ENCODE results near the gene SLC16A4. TPM values are rescaled to one million over a fixed set of nuclear protein-coding genes. Genes with fewer than 3 reads are reported as not detected.
A peak's percentile ranks its signal among the peaks of the same experiment; 100 is the strongest.
"Not testable (repeated sequence)": the region's sequence is repeated elsewhere in the genome, so short reads cannot be mapped to it uniquely, and the experiment has no call there.

The SLC16A4 gene
- total RNA-seq (2014; rRNA removed; shearing (Covaris generic)): 93.4 and 93.8 TPM in 2 replicates
- polyA plus RNA-seq (2015; cell fraction: cytosol; rRNA removed): 40.3 and 51.7 TPM in 2 replicates
- polyA plus RNA-seq (2015; cell fraction: nucleus; rRNA removed): 19.2 and 19.6 TPM in 2 replicates

DNA sequence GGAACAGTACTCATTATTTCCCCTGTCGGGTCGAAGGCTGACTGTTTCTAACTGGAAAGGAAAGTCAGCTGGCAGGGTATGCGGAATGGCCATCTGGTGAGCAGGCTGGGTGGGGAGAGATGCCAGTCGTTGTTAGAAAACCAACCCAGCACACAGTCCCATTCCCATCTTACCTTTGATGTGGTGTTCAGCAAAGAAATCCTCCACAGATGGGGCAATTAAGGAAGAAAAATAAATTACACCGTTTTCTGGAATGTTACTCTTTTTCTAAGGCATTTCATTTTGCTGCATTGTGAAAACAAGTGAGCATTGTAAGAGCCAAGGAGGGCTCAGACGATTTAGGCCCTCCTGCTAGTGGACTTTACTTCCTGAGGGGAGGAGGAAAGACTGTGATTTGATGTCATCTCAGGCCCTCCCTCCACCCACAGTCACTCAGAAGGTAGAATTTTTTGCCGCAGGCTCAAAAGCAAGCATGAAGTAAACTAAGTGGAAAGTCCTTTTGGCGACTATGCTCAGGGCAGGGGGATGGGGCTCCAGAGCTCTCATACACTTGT, at the start of gene SLC16A4:
SLC16A4 (minus strand) TSS at position 335 of the 554 bp plus-strand sequence. CDS start 1,703 bp downstream, outside the sequence.
- peak; percentile 89 for DNase-seq (ENCODE audit: low read depth, low spot score)
- in situ Hi-C loops (cut with HindIII; ENCODE audit: low pct_unique_long_range_greater_than_20kb, low sequenced_read_pairs): no loop called here

DNA sequence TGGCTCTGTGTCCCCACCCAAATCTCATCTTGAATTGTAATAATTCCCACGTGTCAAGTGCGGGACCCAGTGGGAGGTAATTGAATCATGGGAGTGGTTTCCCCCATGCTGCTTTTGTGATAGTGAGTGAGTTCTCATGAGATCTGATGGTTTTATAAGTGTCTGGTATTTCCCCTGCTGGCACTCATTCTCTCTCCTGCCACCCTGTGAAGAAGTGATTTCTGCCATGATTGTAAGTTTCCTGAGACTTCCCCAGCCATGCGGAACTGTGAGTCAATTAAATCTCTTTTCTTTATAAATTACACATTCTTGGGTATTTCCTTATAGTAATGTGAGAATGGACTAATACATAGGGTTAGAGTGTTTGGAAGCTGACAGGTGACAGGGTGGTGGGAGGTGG, 49.0 kb upstream of the SLC16A4 start:
- in situ Hi-C loops (cut with HindIII; ENCODE audit: low pct_unique_long_range_greater_than_20kb, low sequenced_read_pairs); DNase-seq (ENCODE audit: low read depth, low spot score): not testable (repeated sequence)

DNA sequence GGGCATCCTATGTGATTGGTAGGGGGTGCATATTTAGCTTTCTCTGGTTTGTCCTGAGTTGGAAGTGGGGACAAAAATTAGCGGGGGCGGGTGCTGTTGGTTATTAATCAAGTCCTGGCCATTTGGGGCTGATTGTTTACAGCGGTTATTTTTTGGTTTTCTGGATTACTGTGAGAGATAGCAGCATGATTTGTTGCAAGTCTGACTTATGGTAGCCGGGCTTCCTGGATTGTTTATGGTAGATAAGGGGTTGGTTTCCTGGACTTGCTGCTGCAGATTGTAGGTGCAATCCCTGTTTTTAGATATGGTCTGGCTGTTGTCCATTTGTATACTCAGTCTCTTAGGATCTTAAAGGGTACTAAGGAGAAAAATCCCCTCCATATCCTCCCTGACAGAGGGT, 48.1 kb upstream of the SLC16A4 start:
- in situ Hi-C loops (cut with HindIII; ENCODE audit: low pct_unique_long_range_greater_than_20kb, low sequenced_read_pairs): no loop called here
- DNase-seq (ENCODE audit: low read depth, low spot score): no peak

DNA sequence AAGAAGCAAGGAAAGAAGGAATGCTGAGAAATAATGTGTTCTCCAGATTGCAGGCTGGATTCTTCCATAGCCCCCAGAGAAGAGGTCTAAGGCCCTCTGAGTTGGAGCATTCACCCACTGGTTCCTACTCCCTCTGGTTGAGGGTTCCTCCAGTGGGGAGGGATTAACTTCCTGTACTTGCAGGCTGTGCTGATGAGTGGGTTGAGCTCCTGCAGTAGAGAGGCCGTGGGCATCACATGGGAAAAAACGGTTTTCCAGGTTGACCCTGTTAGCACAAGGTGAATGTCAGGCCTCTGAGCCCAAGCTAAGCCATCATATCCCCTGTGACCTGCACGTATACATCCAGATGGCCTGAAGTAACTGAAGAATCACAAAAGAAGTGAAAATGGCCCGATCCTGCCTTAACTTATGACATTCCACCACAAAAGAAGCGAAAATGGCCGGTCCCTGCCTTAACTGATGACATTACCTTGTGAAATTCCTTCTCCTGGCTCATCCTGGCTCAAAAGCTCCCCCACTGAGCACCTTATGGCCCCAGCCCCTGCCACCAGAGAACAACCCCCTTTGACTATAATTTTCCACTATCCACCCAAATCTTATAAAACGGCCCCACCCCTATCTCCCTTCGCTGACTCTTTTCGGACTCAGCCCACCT, 46.9 kb upstream of the SLC16A4 start:
- DNase-seq (ENCODE audit: low read depth, low spot score); in situ Hi-C loops (cut with HindIII; ENCODE audit: low pct_unique_long_range_greater_than_20kb, low sequenced_read_pairs): not testable (repeated sequence)

DNA sequence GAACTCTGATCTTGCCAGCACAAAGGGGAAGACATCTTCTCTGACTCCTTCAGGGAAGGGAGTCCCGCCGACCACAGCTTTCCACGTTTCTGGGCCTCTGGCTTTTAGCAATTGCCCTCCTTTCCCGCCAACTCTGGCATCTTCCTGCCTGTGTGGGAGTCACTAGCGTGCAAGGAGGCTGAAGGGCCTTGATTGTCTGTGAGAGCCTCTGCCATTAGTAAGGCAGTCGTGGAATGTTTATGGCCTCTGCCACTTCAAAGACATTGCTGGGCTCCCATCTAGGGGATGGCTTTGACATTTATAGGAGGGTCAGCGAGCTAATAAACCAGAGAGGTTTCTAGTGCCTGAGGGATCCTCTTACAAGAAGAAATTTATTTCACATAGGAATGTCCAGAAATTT, 45.8 kb upstream of the SLC16A4 start:
- in situ Hi-C loops (cut with HindIII; ENCODE audit: low pct_unique_long_range_greater_than_20kb, low sequenced_read_pairs): no loop called here
- peak; percentile 60 for DNase-seq (ENCODE audit: low read depth, low spot score)

DNA sequence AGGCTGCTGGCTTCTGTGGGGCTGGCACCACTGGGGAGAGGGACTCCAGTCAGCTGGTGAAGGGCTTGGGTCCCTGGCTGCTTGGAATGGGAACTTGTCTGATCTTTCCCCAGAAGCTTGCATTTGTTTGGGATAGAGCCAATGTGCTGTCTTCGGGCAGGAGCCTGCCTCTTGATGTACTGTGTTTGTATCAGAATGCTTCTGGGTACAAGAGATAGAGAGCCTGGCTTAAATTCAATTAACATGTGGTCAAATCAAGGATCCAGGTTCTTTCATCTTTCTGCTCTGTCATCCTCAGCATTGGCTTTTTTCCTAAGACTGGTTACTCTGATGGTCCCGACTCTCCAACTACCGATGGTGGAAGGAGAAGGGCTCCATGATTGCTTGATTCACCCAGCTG, 44.1 kb upstream of the SLC16A4 start:
- in situ Hi-C loops (cut with HindIII; ENCODE audit: low pct_unique_long_range_greater_than_20kb, low sequenced_read_pairs): no loop called here
- DNase-seq (ENCODE audit: low read depth, low spot score): no peak

DNA sequence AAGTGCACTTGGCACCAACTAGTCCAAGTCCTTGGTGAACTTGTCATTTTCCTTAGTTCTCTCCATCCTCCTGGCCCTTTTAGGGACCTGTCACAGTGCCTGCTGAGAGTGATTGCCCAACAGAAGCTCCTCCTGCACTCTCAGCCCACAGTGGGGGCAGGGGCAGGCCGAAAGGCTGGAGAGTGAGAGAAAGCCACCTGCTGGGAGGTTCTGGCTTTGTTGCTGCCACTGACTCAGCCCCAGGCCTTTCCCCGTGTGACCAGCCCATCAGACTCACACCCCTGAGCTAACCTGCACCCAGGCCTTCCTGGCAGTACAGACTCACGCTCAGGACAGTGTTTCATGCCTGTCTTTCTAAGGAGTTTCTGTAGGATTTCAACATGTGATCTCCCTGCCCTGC, 43.0 kb upstream of the SLC16A4 start:
- peak; percentile 70 for DNase-seq (ENCODE audit: low read depth, low spot score)
- in situ Hi-C loops (cut with HindIII; ENCODE audit: low pct_unique_long_range_greater_than_20kb, low sequenced_read_pairs): no loop called here

DNA sequence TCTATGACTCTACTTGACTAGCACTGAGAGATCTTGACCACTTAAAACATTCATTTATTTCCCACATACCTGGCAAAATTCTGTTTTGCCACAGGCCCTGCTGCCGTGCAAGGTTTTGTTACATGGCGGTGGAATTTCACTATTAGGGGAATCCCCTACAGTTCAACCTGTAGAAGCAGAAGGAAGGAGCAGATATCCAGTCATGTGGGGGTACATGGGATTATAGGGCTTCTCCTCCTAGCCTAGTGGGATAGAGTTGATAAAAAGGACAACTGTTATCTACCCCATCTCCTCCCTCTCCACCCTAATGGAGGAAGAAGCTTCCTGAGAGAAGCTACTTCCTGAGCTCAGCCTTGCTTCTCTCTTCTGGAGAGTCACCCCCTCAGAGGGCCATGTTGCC, 42.4 kb upstream of the SLC16A4 start:
- no peak for DNase-seq (ENCODE audit: low read depth, low spot score)
- in situ Hi-C loops (cut with HindIII; ENCODE audit: low pct_unique_long_range_greater_than_20kb, low sequenced_read_pairs): no loop called here

DNA sequence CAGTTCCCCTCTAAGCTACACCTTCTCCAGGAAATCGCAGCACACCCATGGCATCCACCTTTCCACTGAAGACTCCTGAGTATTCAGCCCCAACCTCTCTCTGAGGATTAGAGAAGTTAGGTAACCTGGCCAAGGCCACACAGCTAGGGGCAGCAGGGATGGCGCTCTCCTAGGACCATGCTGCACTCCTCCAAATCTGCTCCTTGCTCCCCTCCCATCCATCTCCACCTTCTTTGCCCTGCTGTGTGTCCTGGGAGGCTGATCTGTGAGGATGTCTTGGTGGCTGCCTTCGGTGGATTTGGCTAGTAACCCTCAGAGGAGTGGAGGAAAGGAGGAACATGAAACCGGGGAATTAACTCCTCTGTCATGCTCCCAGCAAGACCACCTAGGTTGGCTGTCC, 40.1 kb upstream of the SLC16A4 start:
- no peak for DNase-seq (ENCODE audit: low read depth, low spot score)
- in situ Hi-C loops (cut with HindIII; ENCODE audit: low pct_unique_long_range_greater_than_20kb, low sequenced_read_pairs): no loop called here

DNA sequence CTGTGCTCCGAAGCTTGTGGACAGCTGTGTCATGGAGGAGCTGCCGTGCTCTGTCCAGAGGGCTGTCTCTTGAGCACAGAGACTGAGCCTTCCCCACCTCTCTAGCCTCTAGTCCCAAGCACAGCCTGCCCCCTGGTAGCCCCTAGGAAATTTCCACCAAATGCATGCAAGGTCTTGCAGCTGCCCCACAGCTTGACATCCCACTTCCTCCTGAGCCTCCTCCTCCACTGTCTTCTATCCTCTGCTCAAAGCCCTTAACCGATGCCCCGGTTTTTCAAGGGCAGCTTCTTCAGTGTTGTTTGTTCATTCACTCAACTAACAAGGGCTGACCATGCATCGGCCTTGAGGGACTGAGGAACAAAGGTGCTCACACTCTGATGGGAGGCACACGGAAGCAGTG, 39.5 kb upstream of the SLC16A4 start:
- DNase-seq (ENCODE audit: low read depth, low spot score): no peak
- in situ Hi-C loops (cut with HindIII; ENCODE audit: low pct_unique_long_range_greater_than_20kb, low sequenced_read_pairs): no loop called here

DNA sequence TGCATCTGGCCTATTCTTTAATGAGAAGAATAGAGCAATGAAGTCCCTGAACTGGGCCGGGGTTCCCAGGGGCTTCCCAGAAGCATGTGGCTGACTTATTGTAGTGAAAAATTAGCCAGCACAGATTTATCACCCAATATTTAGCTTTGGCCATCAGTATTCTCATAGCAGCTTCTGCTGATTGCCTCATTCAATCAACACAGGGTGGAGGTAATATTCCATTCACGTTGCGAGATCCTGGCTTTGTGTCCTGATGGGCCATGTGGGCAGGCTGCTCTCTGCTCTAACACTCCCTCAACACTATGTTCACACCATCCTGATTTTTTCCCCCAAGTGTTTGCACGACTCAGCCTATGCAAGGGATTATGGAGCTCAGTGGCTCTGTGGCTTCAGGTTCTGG, 38.1 kb upstream of the SLC16A4 start:
- no peak for DNase-seq (ENCODE audit: low read depth, low spot score)
- in situ Hi-C loops (cut with HindIII; ENCODE audit: low pct_unique_long_range_greater_than_20kb, low sequenced_read_pairs): no loop called here

DNA sequence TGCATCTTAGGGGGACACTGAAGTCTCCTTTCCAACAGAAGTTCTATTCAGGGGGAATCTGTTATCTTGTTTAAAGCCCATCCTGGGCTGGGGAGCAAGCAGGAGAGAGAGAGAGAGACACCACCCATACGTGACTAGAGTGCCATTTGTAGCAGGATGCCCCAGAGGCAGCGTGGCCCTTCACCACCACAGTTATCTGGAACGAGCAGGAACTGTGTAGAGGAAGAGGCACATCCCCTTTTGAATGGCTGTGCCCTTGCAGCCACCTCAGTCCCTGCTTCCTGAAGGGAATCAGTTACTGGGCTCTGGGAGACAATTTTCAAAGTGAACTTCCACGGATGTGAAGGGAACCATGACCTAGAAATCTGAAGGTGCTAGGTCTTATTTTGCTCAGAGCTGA, 36.0 kb upstream of the SLC16A4 start:
- in situ Hi-C loops (cut with HindIII; ENCODE audit: low pct_unique_long_range_greater_than_20kb, low sequenced_read_pairs): no loop called here
- DNase-seq (ENCODE audit: low read depth, low spot score): no peak

DNA sequence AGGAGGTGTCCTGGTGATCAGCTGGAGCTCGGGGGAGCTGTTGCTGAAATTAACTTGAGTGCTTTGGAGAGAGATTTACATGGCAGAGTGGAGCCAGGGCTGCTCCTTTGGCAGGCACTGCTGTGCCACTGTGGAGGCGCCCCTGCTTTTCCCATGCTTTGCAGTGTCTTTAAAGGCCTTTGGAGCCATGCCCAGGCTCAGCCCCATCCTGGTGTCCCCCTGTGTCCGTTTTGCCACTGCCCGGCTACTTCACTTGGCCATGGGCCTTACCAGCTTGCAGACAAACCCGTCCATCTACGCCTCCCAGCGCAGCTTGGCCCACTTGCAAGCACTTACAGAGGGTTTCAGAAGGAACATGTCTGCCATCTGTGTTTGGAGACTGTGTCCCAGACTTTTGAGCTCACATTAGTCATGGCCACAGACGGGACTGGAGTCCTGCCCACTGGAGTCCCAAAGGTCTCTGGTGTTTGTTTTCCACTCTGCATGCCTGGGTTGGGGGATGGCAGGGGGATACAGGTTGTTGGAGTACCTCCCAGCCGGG, 34.9 kb upstream of the SLC16A4 start:
- no peak for DNase-seq (ENCODE audit: low read depth, low spot score)
- in situ Hi-C loops (cut with HindIII; ENCODE audit: low pct_unique_long_range_greater_than_20kb, low sequenced_read_pairs): no loop called here

DNA sequence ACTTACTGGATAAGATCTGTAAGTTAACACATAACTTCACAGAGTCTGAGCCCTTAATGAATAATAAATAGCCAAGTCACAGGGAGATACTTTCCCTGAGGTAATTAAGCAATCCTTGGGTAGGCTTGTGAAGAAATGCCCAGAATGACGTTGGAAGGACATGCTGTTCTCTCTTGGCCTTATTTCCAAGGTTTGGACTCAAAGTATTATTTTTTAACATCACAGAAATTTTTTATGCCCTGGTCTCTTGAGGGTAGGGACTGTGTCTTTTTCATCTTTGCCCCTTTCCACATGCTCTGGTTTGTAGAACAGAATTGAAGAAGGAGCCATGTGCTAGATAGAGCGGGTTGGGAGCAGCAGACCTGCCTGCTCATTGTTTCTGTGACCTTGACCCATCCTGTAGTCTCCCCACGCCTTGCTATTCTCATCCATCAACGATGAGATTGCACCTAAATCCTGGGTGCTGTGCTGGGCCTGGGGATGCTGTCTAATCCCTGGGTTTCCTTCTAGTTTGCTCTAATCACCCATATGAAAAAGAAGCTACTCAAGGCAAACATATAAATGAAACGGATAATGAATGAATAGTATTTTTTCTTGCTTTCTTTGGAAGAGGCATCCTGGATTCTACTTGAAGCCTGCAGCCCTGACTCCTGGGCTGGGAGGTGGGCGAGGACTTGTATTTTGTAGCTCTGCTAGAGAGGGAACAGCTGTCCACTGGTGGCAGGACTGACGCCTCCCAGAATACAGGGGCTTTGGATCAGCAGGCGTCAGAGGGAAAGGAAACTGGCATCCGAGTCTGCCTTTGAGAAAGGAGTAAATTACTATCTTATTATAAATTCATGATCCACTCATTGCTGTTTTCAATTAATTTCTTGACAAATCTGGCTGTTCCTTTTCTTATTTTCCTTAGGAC, 34.1 kb upstream of the SLC16A4 start:
- no peak for DNase-seq (ENCODE audit: low read depth, low spot score)
- in situ Hi-C loops (cut with HindIII; ENCODE audit: low pct_unique_long_range_greater_than_20kb, low sequenced_read_pairs): no loop called here

DNA sequence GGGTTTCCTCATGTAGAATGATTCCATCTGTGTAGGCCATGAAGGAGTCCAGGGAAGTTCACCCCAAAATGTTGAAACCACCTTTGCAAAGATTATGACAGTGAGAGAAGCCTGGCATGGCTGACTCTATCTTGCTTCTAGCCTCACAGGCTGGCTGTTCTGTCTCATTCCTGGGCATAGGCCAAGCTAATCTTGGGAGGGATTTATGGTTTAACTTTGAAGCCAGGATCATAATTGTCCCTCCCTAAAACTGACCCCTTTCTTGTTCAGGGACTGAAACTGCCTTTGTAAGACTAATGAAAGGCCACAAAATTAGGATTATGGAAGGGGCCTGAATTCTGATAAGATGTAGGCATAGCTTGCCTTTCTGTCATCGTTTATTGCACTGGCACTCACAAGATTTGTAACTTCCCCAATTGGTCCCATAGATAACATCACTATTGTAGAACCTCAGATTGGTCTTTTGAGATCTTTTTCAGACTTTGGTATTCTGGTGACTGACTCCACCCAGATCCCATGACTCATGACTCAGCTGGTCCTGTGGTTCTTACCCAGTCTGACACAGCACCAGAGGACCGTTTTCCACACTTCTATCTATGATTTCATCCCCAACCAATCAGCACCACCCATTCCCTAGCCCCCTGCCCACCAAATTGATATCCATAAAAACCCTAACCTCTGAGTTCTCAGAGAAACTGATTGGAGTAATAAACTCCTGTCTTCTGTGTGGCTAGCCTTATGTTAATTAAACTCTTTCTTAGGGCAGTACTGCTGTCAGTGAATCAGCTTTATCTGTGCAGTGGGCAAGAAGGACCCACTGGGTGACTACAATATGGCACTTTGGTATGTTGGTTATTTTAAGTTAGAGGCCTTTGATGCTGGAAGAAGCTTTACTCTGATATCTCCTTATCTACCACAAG, 30.3 kb upstream of the SLC16A4 start:
- in situ Hi-C loops (cut with HindIII; ENCODE audit: low pct_unique_long_range_greater_than_20kb, low sequenced_read_pairs): no loop called here
- no peak for DNase-seq (ENCODE audit: low read depth, low spot score)

DNA sequence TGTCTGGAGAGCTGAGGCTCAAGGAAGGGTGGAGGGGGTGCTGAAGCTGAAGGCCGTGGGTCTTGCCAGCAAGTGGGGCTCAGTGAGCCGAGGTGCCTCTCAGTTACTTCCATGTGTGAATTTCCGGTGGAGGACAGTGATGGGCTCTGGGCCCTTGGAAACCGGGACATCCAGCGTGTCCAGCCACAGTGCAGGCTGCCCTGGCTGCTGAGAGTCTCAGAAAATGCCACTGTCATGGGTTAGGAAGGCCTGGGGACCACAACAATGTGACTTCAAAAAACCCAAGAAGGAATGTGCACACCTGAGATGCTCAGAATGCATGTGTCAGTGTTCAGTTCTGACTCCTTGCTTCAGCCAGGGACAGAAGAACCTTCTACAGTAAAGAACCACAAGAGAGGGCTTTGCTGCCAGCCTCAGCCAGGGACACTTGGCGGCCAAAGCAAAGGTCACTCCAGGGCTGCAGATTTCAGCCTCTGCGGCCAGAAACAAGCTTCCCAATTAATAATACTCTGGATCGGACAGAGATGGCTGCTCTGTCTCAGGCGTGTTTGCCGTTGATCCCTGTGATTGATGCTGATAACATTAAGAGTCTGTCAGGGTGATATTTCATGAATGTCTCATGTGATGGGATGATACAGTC, 29.3 kb upstream of the SLC16A4 start:
- DNase-seq (ENCODE audit: low read depth, low spot score): no peak
- in situ Hi-C loops (cut with HindIII; ENCODE audit: low pct_unique_long_range_greater_than_20kb, low sequenced_read_pairs): no loop called here

DNA sequence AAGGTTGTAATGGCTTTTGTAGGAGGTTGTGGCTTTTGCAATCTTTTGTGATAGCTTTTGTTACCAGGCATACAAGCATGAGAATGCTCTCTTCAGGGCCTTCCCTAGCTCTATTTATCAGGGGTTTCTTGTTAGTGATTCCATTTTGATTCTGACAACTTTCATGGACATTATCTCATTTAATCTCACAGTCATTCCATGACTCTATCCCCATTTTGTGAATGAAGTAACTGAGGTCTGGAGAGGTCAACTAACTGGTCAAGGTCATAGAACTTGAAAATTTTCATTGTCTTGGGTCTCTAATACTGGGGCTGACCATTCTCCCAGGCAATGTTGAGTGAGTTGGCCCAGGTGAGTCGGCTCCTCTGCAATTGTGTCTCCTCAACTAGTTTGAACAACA, 27.9 kb upstream of the SLC16A4 start:
- in situ Hi-C loops (cut with HindIII; ENCODE audit: low pct_unique_long_range_greater_than_20kb, low sequenced_read_pairs): no loop called here
- DNase-seq (ENCODE audit: low read depth, low spot score): no peak
